GM23338 (cell line): Measurements from ENCODE around the gene FNDC3B. TPM values are rescaled to one million over a fixed set of nuclear protein-coding genes. Genes with fewer than 3 reads are reported as not detected.

Experiments
- ATAC-seq: fragments of 200-7000 bp; cut with Tn5 transposase; 3 replicates; pipeline ENCODE4 v1.9.1; 2020
- DNase-seq: peaks from one replicate; pipeline ENCODE4 v3.0.0-alpha.2; 2015; ENCODE audit warnings: low spot score
- H2AFZ ChIP-seq: fragments of 200-600 bp; sonication (generic); 2 replicates; pipeline ENCODE4 v1.8.0; 2016; ENCODE audit warnings: antibody characterized with exemption, mild to moderate bottlenecking, moderate library complexity
- H3F3A ChIP-seq: fragments of 200-600 bp; sonication (generic); replicated peaks from 2 replicates; pipeline ENCODE4 v1.8.0; 2017; ENCODE audit warnings: antibody characterized with exemption, mixed run types, low read depth
- H3K27ac ChIP-seq: fragments of 200-600 bp; sonication (generic); 2 replicates; pipeline ENCODE4 v1.6.1; 2016; ENCODE audit warnings: low read depth
- H3K27me3 ChIP-seq: fragments of 200-600 bp; sonication (generic); 2 replicates; pipeline ENCODE4 v1.8.0; 2016; ENCODE audit warnings: mild to moderate bottlenecking, mixed run types, moderate library complexity; ENCODE audit not compliant: insufficient read depth
- H3K36me3 ChIP-seq: fragments of 200-600 bp; sonication (generic); 2 replicates; pipeline ENCODE4 v1.8.0; 2016; ENCODE audit warnings: mild to moderate bottlenecking; ENCODE audit not compliant: insufficient read depth
- H3K4me1 ChIP-seq: fragments of 200-600 bp; sonication (generic); 2 replicates; pipeline ENCODE4 v1.8.0; 2016; ENCODE audit warnings: mild to moderate bottlenecking, moderate library complexity; ENCODE audit not compliant: insufficient read depth
- H3K4me2 ChIP-seq: fragments of 200-600 bp; sonication (generic); 2 replicates; pipeline ENCODE4 v1.7.1; 2017; ENCODE audit warnings: mixed run types
- H3K4me3 ChIP-seq: fragments of 200-600 bp; sonication (generic); 2 replicates; pipeline ENCODE4 v1.6.1; 2016; ENCODE audit warnings: mixed run types
- H3K79me2 ChIP-seq: fragments of 200-600 bp; sonication (generic); replicated peaks from 2 replicates; pipeline ENCODE4 v1.8.0; 2017; ENCODE audit warnings: mild to moderate bottlenecking; ENCODE audit not compliant: insufficient read depth
- H3K9me2 ChIP-seq: fragments of 200-600 bp; sonication (generic); 2 replicates; pipeline ENCODE4 v1.8.0; 2017; ENCODE audit not compliant: insufficient read depth
- H4K20me1 ChIP-seq: fragments of 200-600 bp; sonication (generic); replicated peaks from 2 replicates; pipeline ENCODE4 v1.8.0; 2017; ENCODE audit warnings: mild to moderate bottlenecking; ENCODE audit not compliant: insufficient read depth
- H3K27ac Mint-ChIP-seq: 2 replicates; pipeline ENCODE4 v1.8.0; 2020; ENCODE audit warnings: inconsistent platforms, mild to moderate bottlenecking, moderate library complexity, mixed read lengths
- H3K27me3 Mint-ChIP-seq: 3 replicates; pipeline ENCODE4 v1.8.0; 2022; ENCODE audit warnings: low read depth, mild to moderate bottlenecking, moderate library complexity, mixed read lengths, inconsistent platforms; ENCODE audit not compliant: insufficient read depth, poor library complexity
- H3K36me3 Mint-ChIP-seq: 3 replicates; pipeline ENCODE4 v1.8.0; 2021; ENCODE audit warnings: low read depth, mild to moderate bottlenecking, inconsistent platforms, moderate library complexity, mixed read lengths
- H3K4me1 Mint-ChIP-seq: 3 replicates; pipeline ENCODE4 v1.8.0; 2020; ENCODE audit warnings: mild to moderate bottlenecking, inconsistent platforms, mixed read lengths
- H3K4me3 Mint-ChIP-seq: 3 replicates; pipeline ENCODE4 v1.8.0; 2021; ENCODE audit warnings: moderate library complexity, mild to moderate bottlenecking, inconsistent platforms, mixed read lengths
- H3K9me3 Mint-ChIP-seq: 3 replicates; pipeline ENCODE4 v1.8.0; 2020; ENCODE audit warnings: moderate library complexity, mild to moderate bottlenecking, inconsistent platforms, mixed read lengths
- CREB1 ChIP-seq: fragments of 250-450 bp; sonication (Bioruptor Pico); IDR thresholded peaks from 2 replicates; pipeline ENCODE4 v1.5.0; 2020; ENCODE audit warnings: low read depth, mild to moderate bottlenecking, moderate library complexity
- CTCF ChIP-seq, 2 experiments: fragments of 200-600 bp in 1 of 2; sonication (generic) in 1 of 2; conservative IDR thresholded peaks; 2 replicates each; pipeline versions ENCODE4 v1.5.1 to v1.6.1; 2016 to 2017; ENCODE audit warnings: antibody characterized with exemption in 2 of 2, low read depth in 2 of 2, mild to moderate bottlenecking in 2 of 2, moderate library complexity in 1 of 2
- ETS1 ChIP-seq: IDR thresholded peaks from 2 replicates; pipeline ENCODE4 v1.6.1; 2016; ENCODE audit warnings: antibody characterized with exemption
- EZH2 ChIP-seq: fragments of 200-600 bp; sonication (generic); IDR thresholded peaks from one replicate; pipeline ENCODE4 v1.8.0; 2017; ENCODE audit warnings: antibody characterized with exemption, mild to moderate bottlenecking, low read depth; ENCODE audit not compliant: unreplicated experiment
- EZH2phosphoT487 ChIP-seq: fragments of 200-600 bp; sonication (generic); IDR thresholded peaks from one replicate; pipeline ENCODE4 v1.8.1; 2018; ENCODE audit warnings: antibody characterized with exemption; ENCODE audit not compliant: unreplicated experiment
- JUNB ChIP-seq: IDR thresholded peaks from one replicate; pipeline ENCODE4 v1.6.1; 2016; ENCODE audit warnings: antibody characterized with exemption; ENCODE audit not compliant: unreplicated experiment
- NANOG ChIP-seq: IDR thresholded peaks from 2 replicates; pipeline ENCODE4 v1.6.1; 2016; ENCODE audit warnings: antibody characterized with exemption, borderline replicate concordance
- POLR2AphosphoS5 ChIP-seq: IDR thresholded peaks from 2 replicates; pipeline ENCODE4 v1.6.1; 2016; ENCODE audit warnings: antibody characterized with exemption, low read depth
- REST ChIP-seq: IDR thresholded peaks from one replicate; pipeline ENCODE4 v1.6.1; 2018; ENCODE audit warnings: antibody characterized with exemption; ENCODE audit not compliant: unreplicated experiment
- STAT1 ChIP-seq: IDR thresholded peaks from one replicate; pipeline ENCODE4 v1.6.1; 2016; ENCODE audit warnings: antibody characterized with exemption; ENCODE audit not compliant: unreplicated experiment
- ZNF114 ChIP-seq: fragments of 250-450 bp; sonication (Bioruptor Pico); IDR thresholded peaks from 2 replicates; pipeline ENCODE4 v1.5.0; 2020; ENCODE audit warnings: mild to moderate bottlenecking, moderate library complexity
- ZNF331 ChIP-seq: fragments of 250-450 bp; sonication (Bioruptor Pico); IDR thresholded peaks from 2 replicates; pipeline ENCODE4 v1.5.0; 2020; ENCODE audit warnings: low read depth, mild to moderate bottlenecking, moderate library complexity
- ZNF462 ChIP-seq: fragments of 250-450 bp; sonication (Bioruptor Pico); IDR thresholded peaks from 2 replicates; pipeline ENCODE4 v1.5.0; 2020; ENCODE audit warnings: mild to moderate bottlenecking, moderate library complexity
- polyA plus RNA-seq: library from polyadenylated mRNA; unstranded; fragments of >200 nt; fragmentation: Nextera tagmentation; extraction: Ambion mirVana; gene quantifications from 2 replicates; pipeline ENCODE4 v1.2.1, GENCODE V29; 2016
- total RNA-seq: library from RNA; depleted of rRNA; stranded (reverse); fragments of >200 nt; shearing (Covaris generic); gene quantifications from 2 replicates; pipeline ENCODE4 v1.2.3, GENCODE V29; 2014

FNDC3B gene
- total and polyA plus RNA-seq, 2 experiments from 2014 or later: 19.1 to 55.4 TPM

GRCh38 chr3:172033396-172033795, 6.0 kb upstream of the FNDC3B start:
- H3K36me3 ChIP-seq: no peaks in the 10 kb centered on the region
- no peak overlapping the region for H2AFZ ChIP-seq
- no peaks in the 10 kb centered on the region for H3K27me3 ChIP-seq
- no peaks in the 10 kb centered on the region for H3F3A ChIP-seq
- H3K4me3 ChIP-seq: no peak overlapping the region
- ATAC-seq (no peak), DNase-seq (no peak)
- no peak overlapping the region for H3K27ac ChIP-seq
- H3K4me1 ChIP-seq: 0 out of 2 replicates have a peak, but pooled peaks cover 1% of the 10 kb centered on the region
- Mint-ChIP-seq H3K4me3 (no peak overlapping the region), H3K36me3 (0 out of 3 replicates have a peak, but pooled peaks cover 2% of the 10 kb centered on the region), H3K27ac (no peak overlapping the region), H3K9me3 (peaks cover 2% of the 10 kb centered on the region; the same call in 1 of the 3 replicates), H3K27me3 (peaks cover 8% of the 10 kb centered on the region), H3K4me1 (peaks cover 11% of the 10 kb centered on the region)
- no peaks in the 10 kb centered on the region for H3K9me2 ChIP-seq
- TF ChIP-seq EZH2 (no peak), ZNF331 (no peak), CREB1 (CRISPR knock-in tag) (no peak), REST (no peak), EZH2phosphoT487 (no peak), POLR2AphosphoS5 (no peak), ETS1 (no peak), STAT1 (no peak), JUNB (no peak), NANOG (no peak), ZNF462 (no peak), ZNF114 (CRISPR knock-in tag) (no peak), CTCF (conservative IDR thresholded peaks at IDR 0.05; ENCODE audit: low read depth in 2 of 2) (no peak)
- H3K79me2 ChIP-seq: no peaks in the 10 kb centered on the region
- no peak overlapping the region for H3K4me2 ChIP-seq
- H4K20me1 ChIP-seq: no peaks in the 10 kb centered on the region
